DOHH2 (cell line): Measurements from ENCODE around the gene DDO.

Experiments used
- EZH2phosphoT487 ChIP-seq: fragments of 200-600 bp; sonication (generic); IDR thresholded peaks from 2 replicates; pipeline ENCODE4 v1.6.1; 2017; ENCODE audit warnings: borderline replicate concordance, mild to moderate bottlenecking, antibody characterized with exemption, low read length, moderate library complexity, mixed read lengths
- TF ChIP-seq, protein P1 (sequence below): fragments of 200-600 bp; sonication (generic); IDR thresholded peaks from one replicate; pipeline ENCODE4 v1.5.1; 2014; ENCODE audit warnings: antibody characterized with exemption, mild to moderate bottlenecking, low read depth, low read length; ENCODE audit not compliant: poor library complexity, severe bottlenecking

DNA sequence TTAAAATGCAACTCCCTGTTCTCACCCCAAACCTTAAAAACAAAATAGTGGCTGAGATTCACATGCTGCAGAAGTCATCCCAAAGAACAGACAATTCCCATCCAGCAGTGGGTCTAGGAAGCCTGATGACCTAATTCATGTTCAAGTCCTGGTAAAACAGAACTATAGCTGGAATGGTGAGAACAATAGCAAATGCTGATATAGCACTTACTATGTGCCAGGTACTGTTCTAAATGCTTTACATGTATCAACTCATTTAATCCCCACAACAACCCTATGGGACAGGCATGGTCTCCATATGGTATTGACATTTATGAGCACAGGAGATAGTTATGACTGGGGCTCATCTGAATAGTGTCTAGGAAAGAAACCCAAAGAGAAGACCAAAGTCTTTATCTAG is 5.6 kb downstream of the DDO start:
- TF ChIP-seq, protein P1, sequence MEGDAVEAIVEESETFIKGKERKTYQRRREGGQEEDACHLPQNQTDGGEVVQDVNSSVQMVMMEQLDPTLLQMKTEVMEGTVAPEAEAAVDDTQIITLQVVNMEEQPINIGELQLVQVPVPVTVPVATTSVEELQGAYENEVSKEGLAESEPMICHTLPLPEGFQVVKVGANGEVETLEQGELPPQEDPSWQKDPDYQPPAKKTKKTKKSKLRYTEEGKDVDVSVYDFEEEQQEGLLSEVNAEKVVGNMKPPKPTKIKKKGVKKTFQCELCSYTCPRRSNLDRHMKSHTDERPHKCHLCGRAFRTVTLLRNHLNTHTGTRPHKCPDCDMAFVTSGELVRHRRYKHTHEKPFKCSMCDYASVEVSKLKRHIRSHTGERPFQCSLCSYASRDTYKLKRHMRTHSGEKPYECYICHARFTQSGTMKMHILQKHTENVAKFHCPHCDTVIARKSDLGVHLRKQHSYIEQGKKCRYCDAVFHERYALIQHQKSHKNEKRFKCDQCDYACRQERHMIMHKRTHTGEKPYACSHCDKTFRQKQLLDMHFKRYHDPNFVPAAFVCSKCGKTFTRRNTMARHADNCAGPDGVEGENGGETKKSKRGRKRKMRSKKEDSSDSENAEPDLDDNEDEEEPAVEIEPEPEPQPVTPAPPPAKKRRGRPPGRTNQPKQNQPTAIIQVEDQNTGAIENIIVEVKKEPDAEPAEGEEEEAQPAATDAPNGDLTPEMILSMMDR: no peak
- no peak for TF ChIP-seq EZH2phosphoT487
